ENCODE results near the gene CCDC89.
"Not testable (repeated sequence)": the region's sequence is repeated elsewhere in the genome, so short reads cannot be mapped to it uniquely, and the experiment has no call there.

CCDC89 gene

GRCh38 chr11:85694385-85694980 lies 8.5 kb upstream of the CCDC89 start:
- no peak overlapping the region for H3K4me3 ChIP-seq (ENCODE audit: low read depth, low read length)

- H3K4me3 ChIP-seq (ENCODE audit: low read depth, low read length): no peak overlapping the region
These were observed 723 bp downstream of the CCDC89 start for GRCh38 chr11:85685125-85685819.

GRCh38 chr11:85682330-85683305 lies 3.4 kb downstream of the CCDC89 start:
- no peak overlapping the region for H3K4me3 ChIP-seq (ENCODE audit: low read depth, low read length)

- H3K4me3 ChIP-seq (ENCODE audit: low read depth, low read length): no peak overlapping the region
These were observed 5.1 kb downstream of the CCDC89 start for GRCh38 chr11:85680897-85681296.

- H3K4me3 ChIP-seq (ENCODE audit: low read depth, low read length): no peak overlapping the region
These were observed 6.4 kb downstream of the CCDC89 start for GRCh38 chr11:85679576-85679975.

- no peak overlapping the region for H3K4me3 ChIP-seq (ENCODE audit: low read depth, low read length)
These were observed 12.6 kb downstream of the CCDC89 start for GRCh38 chr11:85673393-85673792.

- H3K4me3 ChIP-seq (ENCODE audit: low read depth, low read length): no peak overlapping the region
These were observed 13.7 kb downstream of the CCDC89 start for GRCh38 chr11:85672105-85672902.

- not testable (repeated sequence) for H3K4me3 ChIP-seq (ENCODE audit: low read depth, low read length)
These were observed 14.9 kb downstream of the CCDC89 start for GRCh38 chr11:85670949-85671663.

- no peak overlapping the region for H3K4me3 ChIP-seq (ENCODE audit: low read depth, low read length)
These were observed 17.8 kb downstream of the CCDC89 start for GRCh38 chr11:85668157-85668556.

- no peak overlapping the region for H3K4me3 ChIP-seq (ENCODE audit: low read depth, low read length)
These were observed 19.3 kb downstream of the CCDC89 start for GRCh38 chr11:85666687-85667086.

- no peak overlapping the region for H3K4me3 ChIP-seq (ENCODE audit: low read depth, low read length)
These were observed 20.3 kb downstream of the CCDC89 start for GRCh38 chr11:85665733-85666132.

- peak within 1 kb of the TSS; percentile 96 for H3K4me3 ChIP-seq (ENCODE audit: low read depth, low read length)
These were observed 21.1 kb downstream of the CCDC89 start, which contains the start of gene CREBZF for GRCh38 chr11:85664615-85665481. Gene CREBZF (minus strand): TSS chr11:85665129. CDS start chr11:85664875, 254 bp downstream.

GRCh38 chr11:85663753-85664614 lies 22.0 kb downstream of the CCDC89 start:
- H3K4me3 ChIP-seq (ENCODE audit: low read depth, low read length): peak overlapping the region; percentile 96

- H3K4me3 ChIP-seq (ENCODE audit: low read depth, low read length): peak overlapping the region; percentile 96
These were observed 22.8 kb downstream of the CCDC89 start for GRCh38 chr11:85663080-85663752.

GRCh38 chr11:85661972-85662664 lies 23.9 kb downstream of the CCDC89 start:
- H3K4me3 ChIP-seq (ENCODE audit: low read depth, low read length): peak overlapping the region; percentile 96

- no peak overlapping the region for H3K4me3 ChIP-seq (ENCODE audit: low read depth, low read length)
These were observed 27.8 kb downstream of the CCDC89 start for GRCh38 chr11:85658180-85658579.

GRCh38 chr11:85656777-85657176 lies 29.2 kb downstream of the CCDC89 start:
- no peak overlapping the region for H3K4me3 ChIP-seq (ENCODE audit: low read depth, low read length)

Data from iPS-11a (cell line).